BLaER1 treated with 17β-estradiol and CSF1 and Interleukin-3, amounts not matched to agents 10 nM and 100 nM (cell line): ENCODE measurements around the gene TCFL5.
A peak's percentile ranks its signal among the peaks of the same experiment; 100 is the strongest.
"Not testable (repeated sequence)": the region's sequence is repeated elsewhere in the genome, so short reads cannot be mapped to it uniquely, and the experiment has no call there.

ENCODE experiments used
- H3K27ac ChIP-seq, 11 experiments: shearing (Covaris generic); formaldehyde crosslinking; 2 replicates each; pipeline ENCODE4 v1.8.1; 2022
- H3K27me3 ChIP-seq, 11 experiments: shearing (Covaris generic); formaldehyde crosslinking; 2 replicates each; pipeline ENCODE4 v1.8.1; 2022
- H3K36me3 ChIP-seq, 11 experiments: shearing (Covaris generic); formaldehyde crosslinking; 2 replicates each; pipeline ENCODE4 v1.8.1; 2022
- H3K4me1 ChIP-seq, 10 experiments: shearing (Covaris generic); formaldehyde crosslinking; 2 replicates each; pipeline ENCODE4 v1.8.1; 2022
- H3K4me2 ChIP-seq, 11 experiments: shearing (Covaris generic); formaldehyde crosslinking; 2 replicates each; pipeline ENCODE4 v1.8.1; 2022
- H3K4me3 ChIP-seq, 10 experiments: shearing (Covaris generic); formaldehyde crosslinking; 2 replicates each; pipeline ENCODE4 v1.8.1; 2022
- H3K9ac ChIP-seq, 11 experiments: shearing (Covaris generic); formaldehyde crosslinking; 2 replicates each; pipeline ENCODE4 v1.8.1; 2022
- H3K9me3 ChIP-seq, 11 experiments: shearing (Covaris generic); formaldehyde crosslinking; replicated peaks in 1 of 11; 2 replicates each; pipeline ENCODE4 v1.8.1; 2022
- H4K20me1 ChIP-seq, 11 experiments: shearing (Covaris generic); formaldehyde crosslinking; 2 replicates each; pipeline ENCODE4 v1.8.1; 2022
- Cebpa-rat ChIP-seq, 11 experiments: shearing (Covaris generic); IDR thresholded peaks; 2 replicates each; pipeline ENCODE4 v1.8.1; 2022

Gene TCFL5

DNA sequence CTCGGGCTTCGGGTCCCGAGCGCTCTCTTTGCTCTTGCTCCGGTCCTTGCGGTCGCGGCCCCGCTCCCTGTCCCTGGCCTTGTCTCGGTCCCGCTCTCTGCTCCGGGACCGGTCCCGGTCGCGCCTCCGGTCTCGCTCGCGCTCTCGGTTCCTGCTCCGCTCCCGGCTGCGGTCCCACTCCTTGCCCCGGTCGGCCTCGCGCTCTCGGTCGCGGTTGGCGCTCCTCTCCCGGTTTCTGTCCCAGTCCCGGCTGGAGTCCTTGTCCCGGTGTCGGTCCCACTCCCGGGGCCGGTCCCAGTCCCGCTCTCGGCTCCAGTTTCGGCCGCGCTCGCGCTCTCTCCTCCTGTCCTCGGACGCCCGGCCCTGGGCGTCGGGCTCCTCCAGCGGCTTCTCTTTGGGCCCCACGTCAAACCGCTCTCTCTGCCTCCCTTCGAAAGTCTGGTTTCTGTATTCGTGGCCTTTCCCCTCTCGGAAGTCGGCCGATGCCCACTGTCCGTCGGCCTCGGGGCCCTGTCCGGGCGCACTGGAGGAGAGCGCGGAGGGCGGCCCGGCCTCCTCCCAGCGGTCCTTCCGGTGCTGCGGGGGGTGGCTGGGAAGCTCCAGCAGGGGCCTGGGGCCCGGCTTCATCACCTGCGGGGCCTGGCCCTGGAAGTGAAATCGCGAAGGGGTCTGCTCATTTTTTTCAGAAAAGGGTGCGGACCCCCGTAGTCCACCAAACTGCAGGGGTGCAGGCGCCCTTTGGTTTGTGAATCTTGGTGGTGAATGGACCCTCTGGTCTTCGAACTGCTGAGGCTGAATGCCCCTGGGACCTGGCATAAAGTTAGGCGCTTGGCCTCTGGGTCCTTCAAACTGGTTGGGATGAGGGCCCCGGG, 17.9 kb upstream of the TCFL5 start:
- Histone ChIP-seq H3K4me1 (peaks cover 37 to 80% (median 63%) of the 10 kb centered on the region in 10 experiments), H3K9me3 (no peaks in the 10 kb centered on the region), H3K36me3 (peaks cover 21 to 40% (median 33%) of the 10 kb centered on the region in 11 experiments), H3K27me3 (no peaks in the 10 kb centered on the region), H3K4me2 (no peak overlapping the region), H3K27ac (no peak overlapping the region), H4K20me1 (peaks cover 0 to 57% (median 42%) of the 10 kb centered on the region in 11 experiments; a peak in 14 of 22 replicates), H3K9ac (0 out of 22 replicates have a peak overlapping the region, but pooled peaks of 1 of the 11 experiments have one; percentile 3), H3K4me3 (no peak overlapping the region)
- TF ChIP-seq Cebpa-rat (IDR thresholded peaks at IDR 0.05), result no peak

DNA sequence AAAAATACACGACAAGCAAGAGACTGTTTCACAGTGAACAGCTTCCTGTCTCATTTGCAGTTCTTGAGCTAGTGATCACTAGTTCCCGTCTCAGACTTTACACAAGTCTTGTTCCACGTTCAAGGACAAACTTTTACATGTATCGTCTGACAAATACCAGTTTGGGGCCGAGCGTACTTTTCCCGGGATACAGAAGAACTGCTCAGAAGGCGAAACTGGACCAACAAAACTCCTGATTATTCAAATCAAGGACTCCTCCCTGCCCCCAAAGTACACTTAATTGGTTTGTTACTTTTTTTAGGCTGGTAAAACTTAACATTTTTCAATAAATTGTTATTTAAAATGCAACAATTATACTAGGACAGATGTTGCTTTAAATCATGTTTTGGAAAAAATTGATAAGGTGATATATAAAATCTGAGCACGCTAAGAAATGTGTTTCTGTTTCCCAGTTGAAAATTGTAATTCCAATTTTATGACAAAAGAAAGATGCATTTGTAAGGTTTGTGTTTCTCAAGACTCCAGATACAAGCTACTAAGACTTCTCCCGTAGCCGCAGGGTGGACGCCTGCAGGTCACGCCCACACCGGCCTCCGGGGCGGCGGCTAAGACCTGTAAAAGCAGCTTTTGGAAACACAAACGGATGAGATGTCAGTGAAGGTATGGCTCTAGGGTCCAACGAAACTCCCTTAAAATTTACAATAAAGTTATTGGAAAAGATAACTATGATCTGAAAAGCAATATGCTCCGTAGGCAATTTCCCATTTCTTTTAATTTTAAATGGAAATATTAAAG, 16.8 kb upstream of the TCFL5 start:
- no peak for TF ChIP-seq Cebpa-rat (IDR thresholded peaks at IDR 0.05)
- Histone ChIP-seq H3K27me3 (no peaks in the 10 kb centered on the region), H3K4me1 (peaks cover 45 to 90% (median 74%) of the 10 kb centered on the region in 10 experiments), H3K27ac (peak overlapping the region in 8 of 11 experiments; percentile 5 to 75 (median 48); a peak in 14 of 22 replicates), H3K9me3 (no peaks in the 10 kb centered on the region), H3K4me2 (peak overlapping the region; percentile 45 to 97 (median 94); a peak in 21 of 22 replicates), H4K20me1 (peaks cover 0 to 55% (median 42%) of the 10 kb centered on the region in 11 experiments; a peak in 14 of 22 replicates), H3K36me3 (peaks cover 21 to 40% (median 33%) of the 10 kb centered on the region in 11 experiments), H3K9ac (peak overlapping the region in 5 of 11 experiments; percentile 5 to 44 (median 30); a peak in 4 of 22 replicates), H3K4me3 (no peak overlapping the region)

GRCh38 chr20:62876902-62877816, 15.5 kb upstream of the TCFL5 start:
- peaks cover 0 to 55% (median 42%) of the 10 kb centered on the region in 11 experiments; a peak in 14 of 22 replicates for H4K20me1 ChIP-seq
- no peak for TF ChIP-seq Cebpa-rat (IDR thresholded peaks at IDR 0.05)
- H3K9me3 ChIP-seq, result no peaks in the 10 kb centered on the region
- peaks cover 18 to 32% (median 32%) of the 10 kb centered on the region in 11 experiments for H3K36me3 ChIP-seq
- peak overlapping the region in 10 of 11 experiments; percentile 30 to 75 (median 60); a peak in 20 of 22 replicates for H3K27ac ChIP-seq
- H3K9ac ChIP-seq, result peak overlapping the region in 10 of 11 experiments; percentile 23 to 69 (median 60); a peak in 18 of 22 replicates
- peak overlapping the region; percentile 85 to 98 (median 95) for H3K4me2 ChIP-seq
- H3K27me3 ChIP-seq, result no peaks in the 10 kb centered on the region
- peak overlapping the region in 8 of 10 experiments; percentile 22 to 50 (median 38); a peak in 14 of 20 replicates for H3K4me3 ChIP-seq
- H3K4me1 ChIP-seq, result peaks cover 57 to 97% (median 83%) of the 10 kb centered on the region in 10 experiments

GRCh38 chr20:62876501-62876901, 14.9 kb upstream of the TCFL5 start:
- Histone ChIP-seq H3K9me3 (no peaks in the 10 kb centered on the region), H3K9ac (peak overlapping the region in 10 of 11 experiments; percentile 23 to 69 (median 60); a peak in 16 of 22 replicates), H3K4me2 (peak overlapping the region; percentile 85 to 98 (median 95)), H3K4me1 (peaks cover 59 to 96% (median 79%) of the 10 kb centered on the region in 10 experiments), H3K36me3 (peaks cover 12 to 26% (median 25%) of the 10 kb centered on the region in 11 experiments; a peak in 21 of 22 replicates), H3K4me3 (peak overlapping the region in 7 of 10 experiments; percentile 22 to 50 (median 40); a peak in 10 of 20 replicates), H4K20me1 (peaks cover 0 to 51% (median 36%) of the 10 kb centered on the region in 11 experiments; a peak in 14 of 22 replicates), H3K27ac (peak overlapping the region in 10 of 11 experiments; percentile 30 to 75 (median 60); a peak in 20 of 22 replicates), H3K27me3 (no peaks in the 10 kb centered on the region)
- TF ChIP-seq Cebpa-rat (IDR thresholded peaks at IDR 0.05), result no peak

- H3K36me3 ChIP-seq, result peaks cover 4 to 18% (median 17%) of the 10 kb centered on the region in 11 experiments; a peak in 19 of 22 replicates
- no peak for TF ChIP-seq Cebpa-rat (IDR thresholded peaks at IDR 0.05)
- peaks cover 0 to 43% (median 28%) of the 10 kb centered on the region in 11 experiments; a peak in 13 of 22 replicates for H4K20me1 ChIP-seq
- no peaks in the 10 kb centered on the region for H3K27me3 ChIP-seq
- H3K4me1 ChIP-seq, result peaks cover 59 to 88% (median 71%) of the 10 kb centered on the region in 10 experiments
- H3K9ac ChIP-seq, result peak overlapping the region in 8 of 11 experiments; percentile 31 to 69 (median 62); a peak in 13 of 22 replicates
- peak overlapping the region in 1 of 10 experiments; percentile 50; a peak in 1 of 20 replicates for H3K4me3 ChIP-seq
- no peaks in the 10 kb centered on the region for H3K9me3 ChIP-seq
- peak overlapping the region; percentile 1 to 75 (median 54); a peak in 19 of 22 replicates for H3K27ac ChIP-seq
- H3K4me2 ChIP-seq, result peak overlapping the region; percentile 85 to 98 (median 95)
Measured at GRCh38 chr20:62875419-62876361, 14.1 kb upstream of the TCFL5 start.

DNA sequence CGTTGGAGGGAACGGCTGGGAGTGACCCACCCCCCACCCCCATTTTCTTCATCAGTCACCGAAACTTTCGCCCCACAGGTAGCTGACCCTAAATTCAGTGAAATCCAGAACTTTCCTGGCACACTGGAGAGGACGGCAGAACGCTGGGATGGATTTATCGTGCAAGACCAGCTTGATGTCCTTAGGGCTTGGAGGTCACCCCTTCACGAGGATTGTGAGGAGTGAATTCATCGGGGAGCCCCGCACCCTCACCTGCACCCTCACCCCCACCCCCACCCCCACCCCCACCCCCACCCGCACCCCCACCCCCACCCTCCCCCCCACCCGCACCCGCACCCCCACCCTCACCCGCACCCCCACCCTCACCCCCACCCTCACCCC, 13.3 kb upstream of the TCFL5 start:
- Histone ChIP-seq H3K27ac (peak overlapping the region in 6 of 11 experiments; percentile 47 to 88 (median 75); a peak in 10 of 22 replicates), H3K4me3 (no peak overlapping the region), H3K27me3 (no peaks in the 10 kb centered on the region), H3K9ac (peak overlapping the region in 3 of 11 experiments; percentile 62 to 75 (median 72); a peak in 5 of 22 replicates), H3K4me2 (peak overlapping the region; percentile 46 to 94 (median 83)), H3K9me3 (peaks cover 0 to 6% (median 0%) of the 10 kb centered on the region in 11 experiments; a peak in 2 of 22 replicates), H3K36me3 (peaks cover 0 to 10% (median 10%) of the 10 kb centered on the region in 11 experiments; a peak in 15 of 22 replicates), H3K4me1 (peaks cover 59 to 80% (median 71%) of the 10 kb centered on the region in 10 experiments), H4K20me1 (peaks cover 0 to 36% (median 20%) of the 10 kb centered on the region in 11 experiments; a peak in 13 of 22 replicates)
- TF ChIP-seq Cebpa-rat (IDR thresholded peaks at IDR 0.05), result no peak

- Histone ChIP-seq H3K9ac (peak overlapping the region in 4 of 11 experiments; percentile 16 to 75 (median 65); a peak in 6 of 22 replicates), H3K4me1 (peaks cover 57 to 68% (median 63%) of the 10 kb centered on the region in 10 experiments), H3K27ac (peak overlapping the region in 8 of 11 experiments; percentile 11 to 88 (median 68); a peak in 11 of 22 replicates), H4K20me1 (peaks cover 0 to 25% (median 11%) of the 10 kb centered on the region in 11 experiments; a peak in 12 of 22 replicates), H3K4me3 (peak overlapping the region in 3 of 10 experiments; percentile 19 to 35 (median 20); a peak in 1 of 20 replicates), H3K4me2 (peak overlapping the region; percentile 46 to 94 (median 83))
- not testable (repeated sequence) for H3K27me3 ChIP-seq, H3K9me3 ChIP-seq, H3K36me3 ChIP-seq
Measured at GRCh38 chr20:62873681-62874031, 12.0 kb upstream of the TCFL5 start.
